GM19193 (cell line): ENCODE data around the gene GLP1R.

Experiments
- POLR2A ChIP-seq: IDR thresholded peaks from 4 replicates; pipeline ENCODE4 v1.6.1; 2011; ENCODE audit not compliant: insufficient read depth, insufficient read length; ENCODE audit errors: extremely low read depth

Gene GLP1R

GRCh38 chr6:39084506-39084905 lies 35.9 kb downstream of the GLP1R start:
- no peak for TF ChIP-seq POLR2A

DNA sequence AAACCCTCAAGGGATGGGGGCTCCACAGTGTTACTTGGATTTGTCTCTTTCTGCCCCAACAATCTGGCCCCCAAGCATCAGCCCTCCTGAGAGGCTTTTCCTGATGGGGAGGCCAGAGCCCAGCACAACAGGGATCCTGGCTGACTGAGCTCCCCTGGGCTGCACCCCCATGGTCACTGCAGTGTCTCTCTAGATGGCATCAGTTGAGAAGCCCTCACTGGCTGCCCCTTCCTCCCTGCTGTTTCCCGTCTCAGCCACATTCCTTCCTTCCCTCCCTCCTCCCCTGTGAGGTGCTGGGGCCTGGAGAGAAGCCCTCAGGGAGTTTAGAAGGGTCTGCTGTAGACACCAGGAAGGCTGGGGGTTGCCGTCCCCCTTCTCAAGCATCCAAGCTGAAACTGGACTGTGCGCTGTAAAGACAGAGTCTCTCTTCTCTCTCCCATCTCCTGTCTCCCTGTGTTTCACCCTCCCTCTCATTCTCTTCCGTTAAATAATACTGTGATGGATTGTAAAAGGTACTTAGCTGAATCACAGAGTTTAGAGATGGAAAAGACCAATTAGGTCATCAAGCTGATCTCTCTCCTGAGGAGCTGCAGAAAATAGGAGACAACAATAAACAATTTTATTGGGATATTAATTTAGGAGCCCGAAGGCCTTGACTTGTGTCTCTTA lies 36.7 kb downstream of the GLP1R start:
- no peak for TF ChIP-seq POLR2A

DNA sequence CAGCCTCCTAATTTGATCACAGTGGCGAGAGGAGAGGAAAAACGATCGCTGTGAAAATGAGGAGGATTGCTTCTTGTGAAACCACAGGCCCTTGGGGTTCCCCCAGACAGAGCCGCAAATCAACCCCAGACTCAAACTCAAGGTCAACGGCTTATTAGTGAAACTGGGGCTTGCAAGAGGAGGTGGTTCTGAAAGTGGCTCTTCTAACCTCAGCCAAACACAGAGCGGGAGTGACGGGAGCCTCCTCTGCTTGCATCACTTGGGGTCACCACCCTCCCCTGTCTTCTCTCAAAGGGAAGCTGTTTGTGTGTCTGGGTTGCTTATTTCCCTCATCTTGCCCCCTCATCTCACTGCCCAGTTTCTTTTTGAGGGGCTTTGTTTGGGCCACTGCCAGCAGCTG lies 37.7 kb downstream of the GLP1R start:
- no peak for TF ChIP-seq POLR2A

GRCh38 chr6:39086711-39087110 lies 38.1 kb downstream of the GLP1R start:
- no peak for TF ChIP-seq POLR2A

DNA sequence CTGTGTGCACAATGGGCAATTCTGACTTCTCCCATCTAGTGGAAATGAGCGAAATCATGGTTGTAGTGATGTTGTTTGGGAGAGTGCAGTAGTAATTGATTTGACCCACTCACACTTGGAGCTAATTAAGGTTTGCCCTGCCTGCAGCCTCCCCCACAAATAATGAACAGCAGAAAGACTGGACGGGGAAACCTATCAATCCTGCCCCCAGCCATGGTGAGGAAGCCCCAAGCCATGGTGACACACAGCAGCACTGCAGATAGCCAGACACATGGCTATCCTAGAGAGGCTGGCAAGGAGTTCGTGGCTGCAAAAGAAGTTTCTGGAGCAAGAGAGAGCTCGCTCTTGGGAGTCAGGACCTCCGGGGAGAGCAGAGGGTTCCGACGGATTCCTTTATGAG lies 38.6 kb downstream of the GLP1R start:
- TF ChIP-seq POLR2A, result no peak

DNA sequence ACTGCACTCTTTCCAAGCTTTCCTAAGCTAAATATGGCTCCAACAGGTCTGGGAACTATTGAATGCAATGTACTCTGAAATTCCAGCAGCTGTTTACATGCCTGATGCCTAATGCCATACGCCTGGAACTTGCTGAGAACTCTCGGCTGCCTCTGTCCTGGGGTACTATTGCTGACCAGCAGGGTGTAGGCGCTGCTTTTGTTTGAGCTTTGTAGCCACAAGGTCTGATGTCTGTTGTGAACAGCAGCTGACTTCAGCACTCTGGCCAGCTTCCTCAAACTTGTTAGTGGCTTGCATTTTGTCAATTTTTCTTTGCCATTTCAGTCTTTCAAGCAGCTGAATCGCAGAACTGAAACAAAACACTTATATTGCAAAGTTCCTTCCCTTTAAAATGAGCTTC lies 39.8 kb downstream of the GLP1R start:
- TF ChIP-seq POLR2A, result no peak

DNA sequence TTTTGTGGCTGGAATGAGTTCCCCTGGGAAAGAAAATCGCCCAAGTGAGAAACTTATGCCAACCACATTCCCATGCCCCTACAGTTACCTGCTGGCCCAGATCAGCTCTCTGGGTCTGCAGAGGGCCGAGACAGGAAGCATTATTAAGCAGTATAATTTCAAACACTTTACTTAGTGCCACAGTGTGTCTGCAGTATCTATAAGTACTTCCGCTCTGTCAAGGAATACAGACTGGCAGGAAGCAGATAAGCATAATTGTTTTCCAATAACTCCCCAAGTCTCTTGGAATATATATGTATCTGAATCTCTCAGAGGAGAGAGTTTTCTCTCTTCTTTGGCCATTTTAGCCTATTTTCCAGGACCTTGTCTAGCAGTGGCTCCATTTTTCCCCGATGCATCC lies 41.5 kb downstream of the GLP1R start:
- no peak for TF ChIP-seq POLR2A

- TF ChIP-seq POLR2A, result no peak
Observed at GRCh38 chr6:39091220-39091619, 42.6 kb downstream of the GLP1R start.

DNA sequence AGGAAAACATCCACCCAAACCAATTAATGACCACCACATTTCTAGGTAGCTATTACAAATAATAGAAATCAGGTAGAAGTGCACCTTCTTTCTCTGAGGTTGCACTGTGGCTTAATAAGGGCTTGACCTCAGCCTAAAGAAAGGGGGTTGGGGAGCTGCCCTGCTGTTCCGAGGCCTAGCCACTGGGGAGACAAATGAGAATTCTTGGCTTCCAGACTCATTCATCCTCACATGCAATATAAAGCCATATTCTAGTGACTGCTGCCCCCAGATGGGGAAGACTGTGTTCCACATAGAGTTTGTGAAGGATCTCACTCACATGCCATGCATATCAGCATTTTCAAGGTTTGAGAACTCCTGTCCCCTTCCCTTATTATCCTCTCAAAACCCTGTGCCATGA lies 43.5 kb downstream of the GLP1R start:
- no peak for TF ChIP-seq POLR2A

DNA sequence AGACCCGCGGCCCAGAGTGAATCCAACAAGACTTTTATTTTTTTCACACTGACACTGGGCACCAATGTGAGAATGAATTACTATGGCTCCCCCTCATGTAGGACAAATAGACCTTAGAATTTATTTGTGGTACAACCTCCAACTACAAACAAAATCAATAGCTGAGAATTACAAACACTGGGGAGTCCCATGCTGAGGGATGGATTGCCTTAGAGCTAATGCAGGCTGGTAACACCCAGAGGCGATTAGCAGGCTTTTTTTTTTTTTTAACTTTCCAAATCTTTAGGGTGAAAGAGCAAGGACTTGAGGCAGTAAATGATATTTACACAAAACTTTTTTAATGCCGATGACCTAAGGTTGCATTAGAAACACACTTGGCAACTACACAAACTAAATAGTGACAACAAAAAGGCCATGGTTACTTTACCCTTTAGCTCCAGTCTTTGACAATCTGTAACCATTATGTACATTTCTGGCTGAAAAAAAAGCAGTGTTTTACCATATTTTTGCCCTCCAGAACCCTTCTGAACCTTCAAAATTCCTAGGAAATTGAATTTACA lies 44.6 kb downstream of the GLP1R start:
- no peak for TF ChIP-seq POLR2A

GRCh38 chr6:39095578-39095977 lies 47.0 kb downstream of the GLP1R start:
- TF ChIP-seq POLR2A, result no peak

- no peak for TF ChIP-seq POLR2A
Observed at GRCh38 chr6:39100358-39100757, 51.8 kb downstream of the GLP1R start.

DNA sequence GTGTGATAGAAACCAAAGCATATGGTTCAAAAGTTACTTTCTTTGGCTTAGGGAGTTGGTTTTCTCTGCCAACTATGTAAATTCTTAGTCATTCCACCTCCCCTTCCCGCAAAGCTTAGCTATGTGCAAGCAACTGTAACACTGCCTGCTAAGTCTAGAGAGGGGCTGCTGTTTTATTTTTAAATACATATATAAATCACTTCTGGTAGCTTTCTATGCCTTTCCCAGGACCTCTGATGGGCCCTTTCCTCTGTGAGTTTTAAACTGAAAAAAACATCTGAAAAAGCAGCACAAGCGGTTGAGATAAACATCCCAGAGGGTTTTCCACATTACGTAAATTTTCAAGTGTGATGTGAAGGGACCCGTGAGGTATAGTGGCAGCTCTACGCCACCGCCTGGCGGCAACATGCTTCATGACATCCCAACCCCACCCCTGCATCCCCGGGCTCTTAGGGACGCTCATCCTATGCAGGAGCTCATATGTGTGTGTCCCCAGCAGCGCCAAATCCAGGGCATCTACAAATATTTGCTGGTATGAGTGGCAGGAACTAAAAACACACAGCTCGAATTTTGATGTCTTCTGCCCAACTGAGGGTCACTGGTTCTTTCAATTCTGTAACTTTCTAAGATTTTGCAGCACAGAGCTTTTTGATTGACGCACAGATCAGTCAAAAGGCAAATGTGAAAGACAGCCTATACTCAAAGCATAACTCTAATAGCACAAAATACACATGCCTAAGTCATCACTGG lies 53.7 kb downstream of the GLP1R start:
- no peak for TF ChIP-seq POLR2A

DNA sequence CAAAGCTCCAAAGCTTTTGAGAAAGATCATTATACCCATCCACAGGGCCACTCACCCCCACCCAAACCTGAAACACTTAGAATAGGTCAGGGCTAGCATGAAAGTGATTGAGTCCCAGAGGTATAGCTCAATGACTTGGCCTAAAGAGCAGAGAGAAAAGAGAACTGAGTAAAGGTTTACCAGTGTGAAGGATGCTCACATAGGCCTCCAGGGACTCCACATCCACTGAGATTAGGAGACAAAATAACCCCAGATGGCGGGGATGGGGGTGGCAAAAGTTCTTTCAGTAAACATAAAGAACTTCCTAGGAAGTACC lies 54.2 kb downstream of the GLP1R start:
- no peak for TF ChIP-seq POLR2A

GRCh38 chr6:39104528-39104927 lies 55.9 kb downstream of the GLP1R start:
- no peak for TF ChIP-seq POLR2A

- TF ChIP-seq POLR2A, result no peak
Observed at GRCh38 chr6:39107034-39107433, 58.5 kb downstream of the GLP1R start.
